GM12878 (cell line): ENCODE measurements around the gene HNRNPF. TPM values are rescaled to one million over a fixed set of nuclear protein-coding genes. Genes with fewer than 3 reads are reported as not detected.

Source experiments
- ASH2L ChIP-seq: fragments of 300-600, 200-600 bp; sonication (generic); IDR thresholded peaks from 2 replicates; pipeline ENCODE4 v1.6.1; 2017; ENCODE audit warnings: low read depth, mild to moderate bottlenecking, borderline replicate concordance
- ATF7 ChIP-seq: fragments of 450-650 bp; IDR thresholded peaks from 2 replicates; pipeline ENCODE4 v1.6.1; 2016; ENCODE audit warnings: low read depth, mild to moderate bottlenecking
- BRCA1 ChIP-seq: IDR thresholded peaks from 2 replicates; pipeline ENCODE4 v1.6.1; 2011; ENCODE audit warnings: low read depth, low read length, improper control_type of control experiment
- CBFB ChIP-seq: IDR thresholded peaks from 2 replicates; pipeline ENCODE4 v1.6.1; 2016; ENCODE audit warnings: antibody characterized with exemption, low read depth
- CEBPZ ChIP-seq: fragments of 150-350 bp; IDR thresholded peaks from 2 replicates; pipeline ENCODE4 v1.6.1; 2016; ENCODE audit warnings: low read depth, low read length
- EGR1 ChIP-seq, 2 experiments: IDR thresholded peaks; 1 replicate in 1 of 2; 2 replicates in 1 of 2; pipeline ENCODE4 v1.6.1; 2011 to 2012; ENCODE audit warnings: low read depth in 2 of 2, low read length in 2 of 2, borderline replicate concordance in 1 of 2, mild to moderate bottlenecking in 1 of 2, moderate library complexity in 1 of 2
- IRF4 ChIP-seq: IDR thresholded peaks from 2 replicates; pipeline ENCODE4 v1.6.1; 2011; ENCODE audit warnings: low read depth, low read length
- POU2F2 ChIP-seq: IDR thresholded peaks from 3 replicates; pipeline ENCODE4 v1.6.1; 2011; ENCODE audit warnings: low read depth, mild to moderate bottlenecking, low read length, borderline replicate concordance
- PRDM15 ChIP-seq: fragments of 450-650 bp; formaldehyde crosslinking; IDR thresholded peaks from 2 replicates; pipeline ENCODE4 v1.4.0; 2020; ENCODE audit warnings: mild to moderate bottlenecking, moderate library complexity
- SREBF2 ChIP-seq: IDR thresholded peaks from 2 replicates; pipeline ENCODE4 v1.6.1; 2012; ENCODE audit warnings: mild to moderate bottlenecking, low read length
- TBL1XR1 ChIP-seq: IDR thresholded peaks from 2 replicates; pipeline ENCODE4 v1.6.1; 2012; ENCODE audit warnings: low read depth, low read length, improper control_type of control experiment
- ZSCAN29 ChIP-seq: fragments of 450-650 bp; IDR thresholded peaks from 2 replicates; pipeline ENCODE4 v1.6.1; 2017; ENCODE audit warnings: mild to moderate bottlenecking, moderate library complexity
- polyA plus RNA-seq, 11 experiments: library from polyadenylated mRNA; depleted of rRNA in 4 of 11; unstranded in 6 of 11; stranded (reverse) in 5 of 11; fragments of >200 nt; fragmentation: Nextera tagmentation in 4 of 11; fragmentation: Illumina TruSeq in 1 of 11; extraction: Ambion mirVana in 4 of 11; extraction: Trizol in 1 of 11; gene quantifications; 1 replicate in 1 of 11; 2 replicates in 10 of 11; pipeline versions ENCODE4 v1.2.1 to v1.2.3, GENCODE V29; 2011 to 2016; ENCODE audit warnings: inconsistent platforms in 2 of 11, missing spikeins in 2 of 11, low read depth in 1 of 11
- total RNA-seq, 4 experiments: library from RNA; depleted of rRNA in 3 of 4; stranded (reverse); fragments of >200 nt in 3 of 4; fragmentation: Illumina TruSeq in 1 of 4; extraction: Trizol in 1 of 4; gene quantifications; 2 replicates each; pipeline versions ENCODE4 v1.2.1 to v1.2.3, GENCODE V29; 2013 to 2021
- TF ChIP-seq, protein P1 (sequence below): fragments of 450-650 bp; IDR thresholded peaks from 2 replicates; pipeline ENCODE4 v1.6.1; 2018; ENCODE audit warnings: mild to moderate bottlenecking, low read depth, moderate library complexity; ENCODE audit not compliant: partially characterized antibody
- TF ChIP-seq, protein P2 (sequence below): fragments of 450-650 bp; IDR thresholded peaks from 2 replicates; pipeline ENCODE4 v1.6.1; 2017; ENCODE audit warnings: low read depth, mild to moderate bottlenecking, moderate library complexity

The HNRNPF gene
- total and polyA plus RNA-seq, 10 of the 15 experiments (the other 5 are each of a cell fraction or from before 2014, with no cell fraction given) = 156 to 373 (median 293) TPM

- TF ChIP-seq CEBPZ = no peak
- no peak for TF ChIP-seq EGR1 (IDR thresholded peaks at IDR 0.05; ENCODE audit: borderline replicate concordance in 1 of 2, low read depth in 2 of 2, low read length in 2 of 2)
- TF ChIP-seq ZSCAN29 = no peak
- no peak for TF ChIP-seq PRDM15
- TF ChIP-seq CBFB = peak; percentile 41; the same call in 1 of the 2 replicates
- TF ChIP-seq ASH2L = no peak
- 0 out of 3 replicates have a peak, but pooled peaks have one; percentile 27 for TF ChIP-seq POU2F2
- no peak for TF ChIP-seq SREBF2
- TF ChIP-seq TBL1XR1 = no peak
- TF ChIP-seq, protein P1, sequence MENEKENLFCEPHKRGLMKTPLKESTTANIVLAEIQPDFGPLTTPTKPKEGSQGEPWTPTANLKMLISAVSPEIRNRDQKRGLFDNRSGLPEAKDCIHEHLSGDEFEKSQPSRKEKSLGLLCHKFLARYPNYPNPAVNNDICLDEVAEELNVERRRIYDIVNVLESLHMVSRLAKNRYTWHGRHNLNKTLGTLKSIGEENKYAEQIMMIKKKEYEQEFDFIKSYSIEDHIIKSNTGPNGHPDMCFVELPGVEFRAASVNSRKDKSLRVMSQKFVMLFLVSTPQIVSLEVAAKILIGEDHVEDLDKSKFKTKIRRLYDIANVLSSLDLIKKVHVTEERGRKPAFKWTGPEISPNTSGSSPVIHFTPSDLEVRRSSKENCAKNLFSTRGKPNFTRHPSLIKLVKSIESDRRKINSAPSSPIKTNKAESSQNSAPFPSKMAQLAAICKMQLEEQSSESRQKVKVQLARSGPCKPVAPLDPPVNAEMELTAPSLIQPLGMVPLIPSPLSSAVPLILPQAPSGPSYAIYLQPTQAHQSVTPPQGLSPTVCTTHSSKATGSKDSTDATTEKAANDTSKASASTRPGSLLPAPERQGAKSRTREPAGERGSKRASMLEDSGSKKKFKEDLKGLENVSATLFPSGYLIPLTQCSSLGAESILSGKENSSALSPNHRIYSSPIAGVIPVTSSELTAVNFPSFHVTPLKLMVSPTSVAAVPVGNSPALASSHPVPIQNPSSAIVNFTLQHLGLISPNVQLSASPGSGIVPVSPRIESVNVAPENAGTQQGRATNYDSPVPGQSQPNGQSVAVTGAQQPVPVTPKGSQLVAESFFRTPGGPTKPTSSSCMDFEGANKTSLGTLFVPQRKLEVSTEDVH = no peak
- no peak for TF ChIP-seq IRF4
- no peak for TF ChIP-seq BRCA1
- TF ChIP-seq, protein P2, sequence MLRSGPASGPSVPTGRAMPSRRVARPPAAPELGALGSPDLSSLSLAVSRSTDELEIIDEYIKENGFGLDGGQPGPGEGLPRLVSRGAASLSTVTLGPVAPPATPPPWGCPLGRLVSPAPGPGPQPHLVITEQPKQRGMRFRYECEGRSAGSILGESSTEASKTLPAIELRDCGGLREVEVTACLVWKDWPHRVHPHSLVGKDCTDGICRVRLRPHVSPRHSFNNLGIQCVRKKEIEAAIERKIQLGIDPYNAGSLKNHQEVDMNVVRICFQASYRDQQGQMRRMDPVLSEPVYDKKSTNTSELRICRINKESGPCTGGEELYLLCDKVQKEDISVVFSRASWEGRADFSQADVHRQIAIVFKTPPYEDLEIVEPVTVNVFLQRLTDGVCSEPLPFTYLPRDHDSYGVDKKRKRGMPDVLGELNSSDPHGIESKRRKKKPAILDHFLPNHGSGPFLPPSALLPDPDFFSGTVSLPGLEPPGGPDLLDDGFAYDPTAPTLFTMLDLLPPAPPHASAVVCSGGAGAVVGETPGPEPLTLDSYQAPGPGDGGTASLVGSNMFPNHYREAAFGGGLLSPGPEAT = 0 out of 2 replicates have a peak, but pooled peaks have one; percentile 18
- TF ChIP-seq ATF7 = peak; percentile 18; the same call in 1 of the 2 replicates
Measured at GRCh38 chr10:43420369-43421200, 11.6 kb upstream of the HNRNPF start (continued).
